BLaER1 (cell line): ENCODE measurements around the gene MYT1.

ENCODE experiments used
- H3K27ac ChIP-seq: shearing (Covaris generic); formaldehyde crosslinking; 2 replicates; pipeline ENCODE4 v1.8.1; 2022
- H3K27me3 ChIP-seq: shearing (Covaris generic); formaldehyde crosslinking; 2 replicates; pipeline ENCODE4 v1.8.1; 2022
- H3K36me3 ChIP-seq: shearing (Covaris generic); formaldehyde crosslinking; 2 replicates; pipeline ENCODE4 v1.8.1; 2022
- H3K4me1 ChIP-seq: shearing (Covaris generic); formaldehyde crosslinking; 2 replicates; pipeline ENCODE4 v1.8.1; 2022
- H3K4me2 ChIP-seq: shearing (Covaris generic); formaldehyde crosslinking; 2 replicates; pipeline ENCODE4 v1.8.1; 2022
- H3K4me3 ChIP-seq: shearing (Covaris generic); formaldehyde crosslinking; 2 replicates; pipeline ENCODE4 v1.8.1; 2022
- H3K9ac ChIP-seq: shearing (Covaris generic); formaldehyde crosslinking; 2 replicates; pipeline ENCODE4 v1.8.1; 2022
- H3K9me3 ChIP-seq: shearing (Covaris generic); formaldehyde crosslinking; 2 replicates; pipeline ENCODE4 v1.8.1; 2022
- H4K20me1 ChIP-seq: shearing (Covaris generic); formaldehyde crosslinking; 2 replicates; pipeline ENCODE4 v1.8.1; 2022
- Cebpa-rat ChIP-seq: shearing (Covaris generic); IDR thresholded peaks from 2 replicates; pipeline ENCODE4 v1.8.1; 2022

MYT1 gene

DNA sequence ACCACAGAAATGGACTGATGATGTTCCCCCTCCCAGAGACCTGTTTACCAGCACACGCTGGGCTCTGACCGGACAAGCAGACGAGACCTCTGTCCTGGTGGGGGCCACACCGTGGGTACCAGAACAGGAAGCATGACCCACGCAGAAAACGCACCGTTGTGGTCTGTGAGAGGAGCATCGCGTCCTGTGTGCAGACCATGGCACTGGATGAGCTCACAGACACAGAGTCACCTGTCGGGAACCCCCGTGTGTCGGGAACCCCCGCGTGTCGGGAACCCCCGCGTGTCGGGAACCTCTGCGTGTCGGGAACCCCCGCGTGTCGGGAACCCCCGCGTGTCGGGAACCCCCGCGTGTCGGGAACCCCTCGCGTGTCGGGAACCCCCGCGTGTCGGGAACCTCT is 37.4 kb downstream of the MYT1 start:
- no peak overlapping the region for H3K4me2 ChIP-seq
- no peak overlapping the region for H3K27ac ChIP-seq
- H3K4me3 ChIP-seq, result no peak overlapping the region
- H3K9me3 ChIP-seq, result peaks cover 10% of the 10 kb centered on the region; the same call in 1 of the 2 replicates
- no peak overlapping the region for H3K9ac ChIP-seq
- H3K27me3 ChIP-seq, result no peaks in the 10 kb centered on the region
- H3K4me1 ChIP-seq, result peaks cover 52% of the 10 kb centered on the region
- H4K20me1 ChIP-seq, result peaks cover 8% of the 10 kb centered on the region; the same call in 1 of the 2 replicates
- TF ChIP-seq Cebpa-rat, result no peak
- no peaks in the 10 kb centered on the region for H3K36me3 ChIP-seq

DNA sequence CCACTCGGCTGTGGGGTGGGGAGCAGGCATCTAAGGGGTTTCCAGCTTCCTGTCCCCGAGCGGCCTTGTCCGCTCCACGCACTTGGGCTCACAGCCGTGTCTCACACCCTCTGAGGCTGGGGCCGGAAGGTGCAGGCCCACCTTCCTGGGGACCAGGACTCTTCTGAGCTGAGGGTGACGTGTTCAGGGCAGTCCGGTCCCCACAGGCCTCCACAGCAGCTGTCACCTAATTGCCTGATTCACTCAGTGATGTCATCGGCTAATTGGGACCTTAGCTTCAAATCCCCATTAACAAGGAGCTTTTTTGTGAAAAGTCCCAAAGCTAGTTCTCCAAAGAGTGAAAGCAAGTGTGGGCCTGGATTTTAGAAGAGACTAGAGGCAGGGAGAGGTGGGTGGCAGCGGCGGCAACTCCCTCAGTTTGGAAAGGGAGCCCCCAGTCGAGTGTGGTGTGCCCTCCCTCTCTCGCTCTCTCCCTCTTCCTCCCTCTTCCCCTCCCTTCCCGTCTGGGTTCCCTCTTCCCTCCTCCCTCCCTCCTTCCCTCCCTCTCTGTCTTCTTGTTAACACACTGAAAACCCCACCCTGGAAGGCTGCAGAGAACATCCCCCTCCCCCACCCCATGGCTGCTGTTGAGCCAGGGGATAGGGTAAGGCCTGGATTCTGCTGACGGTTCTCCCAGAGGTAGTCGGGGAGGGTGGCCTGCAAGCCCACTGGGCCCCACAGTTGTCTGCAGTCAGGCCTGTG is 39.0 kb downstream of the MYT1 start:
- Histone ChIP-seq H3K4me3 (no peak overlapping the region), H4K20me1 (peaks cover 8% of the 10 kb centered on the region; the same call in 1 of the 2 replicates), H3K27me3 (no peaks in the 10 kb centered on the region), H3K9ac (no peak overlapping the region), H3K9me3 (peaks cover 10% of the 10 kb centered on the region; the same call in 1 of the 2 replicates), H3K4me2 (no peak overlapping the region), H3K36me3 (no peaks in the 10 kb centered on the region), H3K27ac (no peak overlapping the region), H3K4me1 (peaks cover 41% of the 10 kb centered on the region)
- no peak for TF ChIP-seq Cebpa-rat

GRCh38 chr20:64205611-64206026 is 41.4 kb downstream of the MYT1 start:
- no peak for TF ChIP-seq Cebpa-rat
- H3K4me3 ChIP-seq, result no peak overlapping the region
- H3K4me1 ChIP-seq, result peaks cover 21% of the 10 kb centered on the region
- no peak overlapping the region for H3K27ac ChIP-seq
- H3K9ac ChIP-seq, result no peak overlapping the region
- H3K9me3 ChIP-seq, result peaks cover 10% of the 10 kb centered on the region; the same call in 1 of the 2 replicates
- H3K36me3 ChIP-seq, result no peaks in the 10 kb centered on the region
- no peaks in the 10 kb centered on the region for H4K20me1 ChIP-seq
- no peak overlapping the region for H3K4me2 ChIP-seq
- H3K27me3 ChIP-seq, result no peaks in the 10 kb centered on the region

DNA sequence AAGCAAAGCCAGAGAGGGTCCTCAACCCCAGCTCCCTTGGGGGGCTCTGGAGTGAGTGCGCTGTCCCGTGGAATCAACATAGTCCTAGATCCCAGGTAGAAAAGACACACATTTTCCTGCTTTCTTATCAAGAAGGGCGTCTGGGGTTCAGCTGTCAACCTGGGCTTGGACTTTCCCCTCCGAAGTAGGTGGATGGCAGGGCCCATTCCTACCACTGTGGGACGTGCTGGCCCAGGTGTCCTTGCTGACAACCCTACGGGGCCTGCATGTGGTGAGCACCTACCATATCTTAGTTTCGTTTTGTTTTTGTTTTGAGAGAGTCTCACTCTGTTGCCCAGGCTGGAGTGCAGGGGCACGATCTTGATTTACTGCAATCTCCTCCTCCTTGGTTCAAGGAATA is 42.4 kb downstream of the MYT1 start:
- H3K4me3 ChIP-seq, result no peak overlapping the region
- no peak for TF ChIP-seq Cebpa-rat
- H3K36me3 ChIP-seq, result no peaks in the 10 kb centered on the region
- peaks cover 29% of the 10 kb centered on the region for H3K4me1 ChIP-seq
- H4K20me1 ChIP-seq, result no peaks in the 10 kb centered on the region
- no peak overlapping the region for H3K4me2 ChIP-seq
- H3K9ac ChIP-seq, result no peak overlapping the region
- H3K27ac ChIP-seq, result no peak overlapping the region
- H3K9me3 ChIP-seq, result peaks cover 6% of the 10 kb centered on the region; the same call in 1 of the 2 replicates
- H3K27me3 ChIP-seq, result no peaks in the 10 kb centered on the region

DNA sequence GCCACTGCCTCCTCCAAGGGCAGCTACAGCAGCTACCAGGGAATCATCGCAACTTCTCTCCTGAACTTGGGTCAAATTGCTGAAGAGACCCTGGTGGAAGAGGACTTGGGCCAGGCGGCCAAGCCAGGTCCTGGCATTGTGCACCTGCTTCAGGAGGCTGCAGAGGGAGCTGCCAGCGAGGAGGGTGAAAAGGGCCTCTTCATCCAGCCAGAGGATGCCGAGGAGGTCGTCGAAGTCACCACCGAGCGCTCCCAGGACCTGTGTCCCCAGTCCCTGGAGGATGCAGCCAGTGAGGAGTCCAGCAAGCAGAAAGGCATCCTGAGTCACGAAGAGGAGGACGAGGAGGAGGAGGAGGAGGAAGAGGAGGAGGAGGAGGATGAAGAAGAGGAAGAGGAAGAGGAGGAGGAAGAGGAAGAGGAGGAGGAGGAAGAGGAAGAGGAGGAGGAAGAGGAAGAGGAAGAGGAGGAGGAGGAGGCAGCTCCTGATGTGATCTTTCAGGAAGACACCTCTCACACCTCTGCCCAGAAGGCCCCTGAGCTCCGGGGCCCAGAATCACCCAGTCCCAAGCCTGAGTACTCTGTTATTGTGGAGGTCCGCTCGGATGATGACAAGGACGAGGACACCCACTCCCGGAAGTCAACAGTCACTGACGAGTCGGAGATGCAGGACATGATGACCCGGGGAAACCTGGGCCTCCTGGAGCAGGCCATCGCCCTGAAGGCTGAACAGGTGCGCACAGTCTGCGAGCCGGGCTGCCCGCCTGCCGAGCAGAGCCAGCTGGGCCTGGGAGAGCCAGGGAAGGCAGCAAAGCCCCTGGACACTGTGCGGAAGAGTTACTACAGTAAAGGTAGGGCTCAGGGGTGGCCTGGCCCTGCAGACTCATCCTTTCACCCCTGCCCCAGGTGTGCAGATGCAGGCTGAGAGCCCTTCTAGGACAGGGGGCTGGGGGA is 43.7 kb downstream of the MYT1 start:
- no peak overlapping the region for H3K4me2 ChIP-seq
- no peaks in the 10 kb centered on the region for H3K36me3 ChIP-seq
- H3K9me3 ChIP-seq, result no peaks in the 10 kb centered on the region
- H3K9ac ChIP-seq, result no peak overlapping the region
- no peak for TF ChIP-seq Cebpa-rat
- H3K4me1 ChIP-seq, result peaks cover 41% of the 10 kb centered on the region
- no peaks in the 10 kb centered on the region for H3K27me3 ChIP-seq
- no peak overlapping the region for H3K4me3 ChIP-seq
- H4K20me1 ChIP-seq, result no peaks in the 10 kb centered on the region
- H3K27ac ChIP-seq, result no peak overlapping the region

DNA sequence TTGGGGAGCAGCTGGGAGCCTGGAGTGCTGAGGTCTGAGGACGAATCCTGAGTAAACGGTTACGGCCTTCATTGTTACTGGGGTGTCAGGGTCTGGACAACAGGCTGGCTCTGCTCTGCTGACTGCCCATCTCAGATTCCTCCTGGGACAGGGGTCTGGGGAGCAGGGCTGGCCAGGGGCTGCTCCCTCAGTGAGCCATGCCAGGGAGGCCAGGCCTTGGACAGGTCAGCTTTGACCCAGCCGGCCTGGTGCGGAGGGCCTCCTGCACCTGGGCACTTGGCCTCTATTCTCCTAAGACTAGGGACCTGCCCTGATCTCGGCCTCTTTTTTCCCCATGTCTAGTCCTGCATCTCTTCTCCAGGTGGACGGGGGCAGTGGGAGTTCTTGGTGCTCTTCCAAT is 44.9 kb downstream of the MYT1 start:
- H3K27me3 ChIP-seq, result no peaks in the 10 kb centered on the region
- H3K9ac ChIP-seq, result no peak overlapping the region
- H3K4me1 ChIP-seq, result peaks cover 53% of the 10 kb centered on the region

DNA sequence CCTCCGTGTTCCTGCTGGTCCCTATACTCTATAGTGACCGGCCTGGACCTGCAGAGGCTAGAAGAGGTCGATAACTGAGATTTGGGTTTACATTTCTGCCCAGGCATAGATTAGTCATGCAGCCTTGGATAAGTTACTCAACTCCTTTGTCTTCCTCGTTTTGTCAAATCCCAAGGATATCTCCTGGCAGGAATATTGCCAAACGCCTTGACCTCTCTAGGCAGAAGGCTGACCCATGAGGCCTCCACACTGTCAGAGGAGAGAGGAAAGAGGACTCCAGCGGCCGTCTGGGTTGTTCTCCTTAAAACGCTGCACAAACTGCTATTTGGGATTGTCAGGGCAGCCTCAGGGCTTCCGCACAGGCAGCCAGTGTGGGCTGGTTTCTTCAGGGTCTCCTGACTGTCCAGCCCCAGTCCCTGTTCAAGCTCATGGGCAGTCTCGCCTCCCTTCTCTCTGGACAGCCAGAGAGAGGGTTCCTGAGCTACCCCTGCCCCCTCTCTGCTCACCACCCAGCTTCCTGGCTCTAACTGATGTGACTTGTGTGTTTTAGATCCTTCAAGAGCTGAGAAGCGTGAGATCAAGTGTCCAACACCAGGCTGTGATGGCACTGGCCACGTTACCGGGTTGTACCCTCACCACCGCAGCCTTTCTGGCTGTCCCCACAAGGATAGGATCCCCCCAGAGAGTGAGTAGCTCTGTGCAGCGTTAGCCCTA is 46.6 kb downstream of the MYT1 start:
- Histone ChIP-seq H3K4me2 (peak overlapping the region; percentile 42), H3K4me1 (peaks cover 59% of the 10 kb centered on the region), H3K27me3 (no peaks in the 10 kb centered on the region), H3K4me3 (no peak overlapping the region), H3K36me3 (no peaks in the 10 kb centered on the region), H3K27ac (peak overlapping the region; percentile 46; the same call in 1 of the 2 replicates), H4K20me1 (no peaks in the 10 kb centered on the region), H3K9me3 (no peaks in the 10 kb centered on the region), H3K9ac (no peak overlapping the region)
- TF ChIP-seq Cebpa-rat, result no peak

More for the DNA sequence above, 44.9 kb downstream of the MYT1 start:
- Histone ChIP-seq H3K4me3 (no peak overlapping the region), H3K9me3 (no peaks in the 10 kb centered on the region), H3K27ac (no peak overlapping the region), H4K20me1 (no peaks in the 10 kb centered on the region), H3K4me2 (no peak overlapping the region), H3K36me3 (no peaks in the 10 kb centered on the region)
- TF ChIP-seq Cebpa-rat, result no peak

GRCh38 chr20:64211874-64212658 is 47.8 kb downstream of the MYT1 start:
- Histone ChIP-seq H3K9ac (0 out of 2 replicates have a peak overlapping the region, but pooled peaks have one; percentile 12), H3K4me2 (peak overlapping the region; percentile 77), H3K27me3 (no peaks in the 10 kb centered on the region), H4K20me1 (no peaks in the 10 kb centered on the region), H3K36me3 (no peaks in the 10 kb centered on the region), H3K4me3 (no peak overlapping the region), H3K27ac (no peak overlapping the region), H3K9me3 (no peaks in the 10 kb centered on the region), H3K4me1 (peaks cover 67% of the 10 kb centered on the region)
- no peak for TF ChIP-seq Cebpa-rat

DNA sequence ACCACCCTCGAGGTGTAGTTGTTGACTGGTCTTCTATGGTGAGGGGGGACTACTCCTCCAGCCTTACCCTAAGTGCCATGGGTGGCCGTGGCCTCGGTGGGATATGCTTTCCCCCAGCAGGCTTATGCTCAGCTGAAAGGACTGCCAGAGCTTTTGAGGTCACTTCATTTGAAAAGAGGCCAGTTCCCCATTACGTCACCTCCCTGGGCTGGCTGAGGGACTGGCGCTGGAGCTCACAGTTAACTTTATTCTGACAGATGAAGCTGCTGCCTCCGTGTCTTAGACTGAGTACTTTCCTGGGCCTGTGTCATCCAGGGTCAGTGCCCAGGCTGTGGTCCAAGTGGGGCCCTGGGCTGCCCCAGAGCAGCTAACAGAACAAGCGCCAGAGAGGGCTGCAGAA is 48.5 kb downstream of the MYT1 start:
- TF ChIP-seq Cebpa-rat, result no peak
- H3K9me3 ChIP-seq, result no peaks in the 10 kb centered on the region
- H3K4me3 ChIP-seq, result no peak overlapping the region
- peaks cover 74% of the 10 kb centered on the region for H3K4me1 ChIP-seq
- no peak overlapping the region for H3K27ac ChIP-seq
- 0 out of 2 replicates have a peak overlapping the region, but pooled peaks have one; percentile 12 for H3K9ac ChIP-seq
- H3K27me3 ChIP-seq, result no peaks in the 10 kb centered on the region
- no peaks in the 10 kb centered on the region for H4K20me1 ChIP-seq
- no peaks in the 10 kb centered on the region for H3K36me3 ChIP-seq
- peak overlapping the region; percentile 77 for H3K4me2 ChIP-seq
